HEK293T (cell line): ENCODE data around the gene UBA1.

Source experiments
- CTCF ChIA-PET: fragments of 350-600 bp; formaldehyde crosslinking; extraction: SDS; loops from one replicate; lab custom pipeline; 2021; ENCODE audit warnings: antibody characterized with exemption, inconsistent platforms; lab: Yijun Ruan, JAX
- POLR2A ChIA-PET: fragments of 350-600 bp; formaldehyde crosslinking; extraction: SDS; loops from one replicate; lab custom pipeline; 2020; ENCODE audit warnings: antibody characterized with exemption, inconsistent platforms; lab: Yijun Ruan, JAX
- DNase-seq: peaks from one replicate; pipeline ENCODE4 v3.0.0; 2012; ENCODE audit warnings: mixed read lengths; ENCODE audit errors: extremely low spot score
- ARNT ChIP-seq: fragments of 450-650 bp; IDR thresholded peaks from 2 replicates; pipeline ENCODE4 v1.6.1; 2017; ENCODE audit warnings: mild to moderate bottlenecking
- BHLHE40 ChIP-seq: fragments of 450-650 bp; IDR thresholded peaks from 2 replicates; pipeline ENCODE4 v1.6.1; 2016; ENCODE audit warnings: mild to moderate bottlenecking, moderate library complexity, borderline replicate concordance
- CTBP1 ChIP-seq: fragments of 450-650 bp; IDR thresholded peaks from 2 replicates; pipeline ENCODE4 v1.6.1; 2016; ENCODE audit warnings: borderline replicate concordance
- ELF4 ChIP-seq: fragments of 450-650 bp; IDR thresholded peaks from 2 replicates; pipeline ENCODE4 v1.6.1; 2017; ENCODE audit warnings: antibody characterized with exemption
- FOXA1 ChIP-seq: fragments of 450-650 bp; IDR thresholded peaks from 2 replicates; pipeline ENCODE4 v1.6.1; 2016; ENCODE audit warnings: mild to moderate bottlenecking
- FOXK2 ChIP-seq: fragments of 450-650 bp; IDR thresholded peaks from 2 replicates; pipeline ENCODE4 v1.6.1; 2016; ENCODE audit warnings: mild to moderate bottlenecking
- FOXM1 ChIP-seq: fragments of 450-650 bp; IDR thresholded peaks from 2 replicates; pipeline ENCODE4 v1.6.1; 2017; ENCODE audit warnings: mild to moderate bottlenecking, borderline replicate concordance
- HDGF ChIP-seq: fragments of 450-650 bp; IDR thresholded peaks from 2 replicates; pipeline ENCODE4 v1.6.1; 2017; ENCODE audit warnings: antibody characterized with exemption, borderline replicate concordance
- L3MBTL2 ChIP-seq: fragments of 450-650 bp; conservative IDR thresholded peaks from 2 replicates; pipeline ENCODE4 v1.6.1; 2016; ENCODE audit warnings: mild to moderate bottlenecking
- LEF1 ChIP-seq: fragments of 450-650 bp; IDR thresholded peaks from 2 replicates; pipeline ENCODE4 v1.6.1; 2017; ENCODE audit warnings: mild to moderate bottlenecking, borderline replicate concordance
- NFRKB ChIP-seq: fragments of 450-650 bp; IDR thresholded peaks from 2 replicates; pipeline ENCODE4 v1.6.1; 2016; ENCODE audit warnings: mild to moderate bottlenecking, moderate library complexity
- PKNOX1 ChIP-seq: fragments of 450-650 bp; IDR thresholded peaks from 2 replicates; pipeline ENCODE4 v1.6.1; 2016
- SP1 ChIP-seq: fragments of 450-650 bp; IDR thresholded peaks from 2 replicates; pipeline ENCODE4 v1.6.1; 2017
- SUZ12 ChIP-seq: fragments of 450-650 bp; IDR thresholded peaks from 2 replicates; pipeline ENCODE4 v1.6.1; 2016; ENCODE audit warnings: mild to moderate bottlenecking
- TARDBP ChIP-seq: fragments of 450-650 bp; IDR thresholded peaks from 2 replicates; pipeline ENCODE4 v1.6.1; 2016
- ZNF384 ChIP-seq: fragments of 450-650 bp; IDR thresholded peaks from 2 replicates; pipeline ENCODE4 v1.6.1; 2016

Gene UBA1

DNA sequence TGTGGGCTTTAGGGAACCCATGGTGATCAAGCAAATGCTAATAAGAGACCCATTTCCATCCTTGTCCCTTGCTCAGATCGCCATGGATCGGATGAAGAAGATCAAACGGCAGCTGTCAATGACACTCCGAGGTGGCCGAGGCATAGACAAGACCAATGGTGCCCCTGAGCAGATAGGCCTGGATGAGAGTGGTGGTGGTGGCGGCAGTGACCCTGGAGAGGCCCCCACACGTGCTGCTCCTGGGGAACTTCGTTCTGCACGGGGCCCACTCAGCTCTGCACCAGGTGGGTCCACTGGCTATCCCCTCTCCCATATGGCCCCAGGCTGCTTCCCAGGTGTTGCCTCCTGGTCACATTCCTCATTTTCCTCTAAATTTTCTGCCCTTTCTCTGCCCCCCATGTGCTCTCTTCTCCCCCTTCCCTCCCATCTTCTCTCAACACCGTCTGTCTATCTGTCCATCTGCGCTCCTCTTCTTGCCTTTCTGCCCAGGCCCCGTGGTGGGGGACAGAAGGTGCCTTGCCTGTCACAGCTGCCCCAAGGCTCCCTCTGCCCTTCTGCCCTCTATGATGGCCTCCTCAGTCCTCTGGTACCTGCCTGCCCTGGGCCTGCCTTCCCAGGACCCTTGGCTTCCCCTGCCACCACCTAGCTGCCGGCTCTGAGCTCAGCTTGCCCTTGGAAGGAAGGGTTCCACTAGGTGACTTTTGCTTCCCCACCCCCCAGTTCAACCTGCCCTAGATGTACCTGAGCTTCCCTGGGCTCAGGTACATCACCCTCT, 30.0 kb downstream of the UBA1 start:
- TF ChIP-seq SUZ12 = no peak
- no peak for TF ChIP-seq ELF4
- TF ChIP-seq FOXK2 = no peak
- no peak for DNase-seq
- POLR2A ChIA-PET = interaction anchor here (1.3 kb wide), 1 partner anchor 14 kb away, joined by 3 read pairs; no protein-coding TSS in a partner anchor
- CTCF ChIA-PET = no interaction called here

DNA sequence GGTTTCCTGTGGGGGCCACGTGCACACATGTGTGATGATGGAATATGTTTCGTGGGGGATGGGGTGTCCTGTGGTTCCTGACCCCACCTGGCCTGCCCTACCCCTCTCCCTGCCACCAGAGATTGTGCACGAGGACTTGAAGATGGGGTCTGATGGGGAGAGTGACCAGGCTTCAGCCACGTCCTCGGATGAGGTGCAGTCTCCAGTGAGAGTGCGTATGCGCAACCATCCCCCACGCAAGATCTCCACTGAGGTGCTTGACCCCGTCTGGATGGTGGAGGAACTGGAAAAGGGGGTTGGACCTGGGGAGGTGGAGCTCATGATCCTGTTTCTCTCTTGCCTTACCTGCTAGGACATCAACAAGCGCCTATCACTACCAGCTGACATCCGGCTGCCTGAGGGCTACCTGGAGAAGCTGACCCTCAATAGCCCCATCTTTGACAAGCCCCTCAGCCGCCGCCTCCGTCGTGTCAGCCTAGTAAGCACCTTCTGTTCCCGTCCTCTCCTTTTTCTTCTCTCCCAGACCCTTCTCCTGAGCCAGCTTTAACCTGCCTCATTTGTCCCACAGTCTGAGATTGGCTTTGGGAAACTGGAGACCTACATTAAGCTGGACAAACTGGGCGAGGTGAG, 30.8 kb downstream of the UBA1 start:
- no peak for TF ChIP-seq ARNT
- no peak for TF ChIP-seq L3MBTL2
- no peak for TF ChIP-seq FOXM1
- no peak for TF ChIP-seq ELF4
- no peak for TF ChIP-seq CTBP1
- no peak for TF ChIP-seq ZNF384
- TF ChIP-seq LEF1 = no peak
- no peak for TF ChIP-seq FOXK2
- TF ChIP-seq SUZ12 = no peak
- no peak for TF ChIP-seq PKNOX1
- no peak for TF ChIP-seq SP1
- no peak for TF ChIP-seq HDGF
- TF ChIP-seq TARDBP = no peak
- no peak for TF ChIP-seq FOXA1
- ChIA-PET POLR2A (interaction anchor here (1.3 kb wide), 1 partner anchor 13 kb away, joined by 3 read pairs; no protein-coding TSS in a partner anchor), CTCF (no interaction called here)
- DNase-seq = no peak

DNA sequence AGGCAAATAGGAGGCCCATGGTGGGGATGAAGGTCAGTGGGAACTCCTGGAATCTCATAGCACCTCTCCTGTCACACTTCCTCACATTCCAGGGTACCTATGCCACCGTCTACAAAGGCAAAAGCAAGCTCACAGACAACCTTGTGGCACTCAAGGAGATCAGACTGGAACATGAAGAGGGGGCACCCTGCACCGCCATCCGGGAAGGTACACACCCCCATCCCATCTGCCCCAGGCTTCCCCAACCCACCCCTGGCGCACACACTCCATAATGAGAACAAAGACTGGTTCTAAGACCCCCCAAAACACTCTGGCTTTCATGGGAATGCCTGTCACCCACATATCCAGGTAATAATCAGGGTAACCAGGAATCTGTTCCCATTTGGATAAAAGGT, 31.3 kb downstream of the UBA1 start:
- CTCF ChIA-PET = no interaction called here
- no peak for DNase-seq
- POLR2A ChIA-PET = interaction anchor here (1.3 kb wide), 1 partner anchor 13 kb away, joined by 3 read pairs; no protein-coding TSS in a partner anchor
- TF ChIP-seq TARDBP = no peak
- TF ChIP-seq FOXK2 = no peak
- TF ChIP-seq SP1 = no peak
- no peak for TF ChIP-seq L3MBTL2

GRCh38 chrX:47226071-47226470, 32.4 kb downstream of the UBA1 start:
- TF ChIP-seq TARDBP (no peak), HDGF (no peak), FOXM1 (no peak), NFRKB (no peak), FOXA1 (no peak), L3MBTL2 (no peak), LEF1 (no peak), SP1 (no peak), ELF4 (no peak), ZNF384 (no peak)
- CTCF ChIA-PET = no interaction called here
- DNase-seq = no peak
- POLR2A ChIA-PET = no interaction called here

DNA sequence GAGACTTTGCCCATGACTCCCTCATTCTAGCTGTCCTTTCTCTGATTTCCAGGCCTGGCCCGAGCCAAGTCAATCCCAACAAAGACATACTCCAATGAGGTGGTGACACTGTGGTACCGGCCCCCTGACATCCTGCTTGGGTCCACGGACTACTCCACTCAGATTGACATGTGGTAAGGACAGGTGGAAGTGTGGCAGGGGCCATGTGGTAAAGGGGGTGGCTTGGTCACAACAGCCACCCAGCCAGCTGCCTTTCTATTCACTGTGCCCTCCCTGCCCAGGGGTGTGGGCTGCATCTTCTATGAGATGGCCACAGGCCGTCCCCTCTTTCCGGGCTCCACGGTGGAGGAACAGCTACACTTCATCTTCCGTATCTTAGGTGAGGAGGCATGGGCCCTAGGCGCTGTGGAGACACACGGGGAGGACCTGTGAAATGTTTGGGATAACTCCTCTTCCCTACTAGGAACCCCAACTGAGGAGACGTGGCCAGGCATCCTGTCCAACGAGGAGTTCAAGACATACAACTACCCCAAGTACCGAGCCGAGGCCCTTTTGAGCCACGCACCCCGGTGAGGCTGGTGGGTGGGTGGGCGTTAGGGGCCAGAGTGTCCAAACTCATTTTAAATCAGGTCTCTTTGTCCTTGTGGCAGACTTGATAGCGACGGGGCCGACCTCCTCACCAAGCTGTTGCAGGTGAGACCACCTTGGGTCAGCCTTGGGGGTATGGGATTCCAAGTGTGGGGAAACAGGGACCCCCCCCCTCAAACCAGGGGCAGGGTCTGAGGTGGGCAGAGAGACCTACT, 33.1 kb downstream of the UBA1 start:
- TF ChIP-seq SUZ12 (no peak), SP1 (no peak), FOXM1 (no peak), BHLHE40 (no peak), ARNT (no peak), ELF4 (no peak), FOXA1 (no peak), CTBP1 (no peak), TARDBP (no peak), ZNF384 (no peak)

DNA sequence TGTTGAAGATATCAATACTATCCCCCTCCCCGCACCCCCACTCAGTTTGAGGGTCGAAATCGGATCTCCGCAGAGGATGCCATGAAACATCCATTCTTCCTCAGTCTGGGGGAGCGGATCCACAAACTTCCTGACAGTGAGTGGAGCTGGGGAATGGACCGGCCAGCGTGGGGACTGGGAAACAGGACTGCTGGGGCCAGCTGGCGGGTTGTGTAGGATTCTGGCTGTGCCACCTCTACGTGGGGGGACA, 33.6 kb downstream of the UBA1 start:
- ChIA-PET CTCF (no interaction called here), POLR2A (interaction anchor here (0.6 kb wide), 1 partner anchor 158 kb away, joined by 3 read pairs; no protein-coding TSS in a partner anchor)
- no peak for DNase-seq
- TF ChIP-seq ELF4 = no peak
- TF ChIP-seq FOXK2 = no peak
- TF ChIP-seq L3MBTL2 = no peak
- TF ChIP-seq ARNT = no peak

More for the DNA sequence above, 33.1 kb downstream of the UBA1 start:
- ChIA-PET CTCF (no interaction called here), POLR2A (no interaction called here)
- DNase-seq = no peak

GRCh38 chrX:47228550-47229270, 35.1 kb downstream of the UBA1 start:
- CTCF ChIA-PET = no interaction called here

More at GRCh38 chrX:47228550-47229270, 35.1 kb downstream of the UBA1 start:
- DNase-seq = no peak
- TF ChIP-seq SP1 = no peak
- no peak for TF ChIP-seq BHLHE40
- no peak for TF ChIP-seq TARDBP
- TF ChIP-seq L3MBTL2 = no peak
- POLR2A ChIA-PET = interaction anchor here (0.7 to 1.3 kb wide), 3 partner anchors 9 to 11 kb away, joined by 3 to 5 read pairs (median 3); partner anchors contain the start of gene CDK16
